Fibroblast of lung (primary cell): ENCODE data around the gene ADH1A. TPM values are rescaled to one million over a fixed set of nuclear protein-coding genes. Genes with fewer than 3 reads are reported as not detected.

ENCODE experiments used
- DNase-seq, 2 donors: peaks; one replicate each; pipeline versions ENCODE4 v3.0.0 to v3.0.0-alpha.2; 2010; ENCODE audit warnings: low read depth in 2 of 2
- H2AFZ ChIP-seq: 2 replicates; pipeline ENCODE4 v1.5.1; 2012; ENCODE audit warnings: low read length, control low read depth, inconsistent platforms
- H3K27ac ChIP-seq: 2 replicates; pipeline ENCODE4 v1.5.1; 2011; ENCODE audit warnings: low read length, control low read depth; ENCODE audit not compliant: insufficient read depth
- H3K27me3 ChIP-seq: 2 replicates; pipeline ENCODE4 v1.5.1; 2011; ENCODE audit warnings: mild to moderate bottlenecking, low read length; ENCODE audit not compliant: control insufficient read depth, insufficient read depth
- H3K36me3 ChIP-seq: 2 replicates; pipeline ENCODE4 v1.5.1; 2011; ENCODE audit warnings: low read length; ENCODE audit not compliant: control insufficient read depth, insufficient read depth
- H3K4me1 ChIP-seq: 2 replicates; pipeline ENCODE4 v1.5.1; 2011; ENCODE audit warnings: low read length; ENCODE audit not compliant: control insufficient read depth, insufficient read depth; ENCODE audit errors: extremely low read depth
- H3K4me2 ChIP-seq: 2 replicates; pipeline ENCODE4 v1.5.1; 2011; ENCODE audit warnings: low read length, control low read depth; ENCODE audit not compliant: insufficient read depth; ENCODE audit errors: extremely low read depth
- H3K4me3 ChIP-seq, 4 experiments: fragments of 200-600 bp in 1 of 4; sonication (generic) in 1 of 4; replicated peaks in 1 of 4; 2 replicates each; pipeline ENCODE4 v1.5.1; 2011 to 2016; ENCODE audit warnings: low read length in 4 of 4, low read depth in 3 of 4, mild to moderate bottlenecking in 3 of 4, control low read depth in 2 of 4, inconsistent platforms in 1 of 4, mixed read lengths in 1 of 4; ENCODE audit not compliant: insufficient read depth in 1 of 4; ENCODE audit errors: control extremely low read depth in 1 of 4
- H3K79me2 ChIP-seq: 2 replicates; pipeline ENCODE4 v1.5.1; 2012; ENCODE audit warnings: mild to moderate bottlenecking, low read length, inconsistent platforms; ENCODE audit not compliant: control insufficient read depth, insufficient read depth
- H3K9ac ChIP-seq: 2 replicates; pipeline ENCODE4 v1.5.1; 2011; ENCODE audit warnings: mild to moderate bottlenecking, low read length, control low read depth; ENCODE audit not compliant: insufficient read depth
- H3K9me3 ChIP-seq: 2 replicates; pipeline ENCODE4 v1.5.1; 2012; ENCODE audit warnings: low read depth, low read length; ENCODE audit not compliant: control insufficient read depth, insufficient read depth
- H4K20me1 ChIP-seq: 2 replicates; pipeline ENCODE4 v1.5.1; 2011; ENCODE audit warnings: low read length; ENCODE audit not compliant: control insufficient read depth, insufficient read depth; ENCODE audit errors: extremely low read depth
- EZH2 ChIP-seq: IDR thresholded peaks from 2 replicates; pipeline ENCODE4 v1.5.1; 2012; ENCODE audit warnings: low read length, control low read depth, mild to moderate bottlenecking; ENCODE audit errors: missing control alignments
- polyA plus RNA-seq, 2 donors: library from polyadenylated mRNA; depleted of rRNA in 1 of 2; stranded (reverse) in 1 of 2; unstranded in 1 of 2; fragments of >200 nt; gene quantifications; 2 replicates each; pipeline ENCODE4 v1.2.1, GENCODE V29; 2011 to 2012; ENCODE audit warnings: missing spikeins in 1 of 2
- total RNA-seq: library from RNA; depleted of rRNA; stranded (reverse); fragments of >200 nt; gene quantifications from 2 replicates; pipeline ENCODE4 v1.2.1, GENCODE V29; 2014
- TF ChIP-seq, protein P1 (sequence below), 2 donors: IDR thresholded peaks in 1 of 2; conservative IDR thresholded peaks in 1 of 2; 1 replicate in 1 of 2; 2 replicates in 1 of 2; pipeline ENCODE4 v1.5.1; 2011 to 2012; ENCODE audit warnings: low read length in 2 of 2, control low read depth in 1 of 2, inconsistent platforms in 1 of 2, low read depth in 1 of 2, mild to moderate bottlenecking in 1 of 2

Gene ADH1A
- total and polyA plus RNA-seq, 2 donors (not counting 1 experiment from before 2014, with no cell fraction given), result 0.06 to 0.17 TPM

DNA sequence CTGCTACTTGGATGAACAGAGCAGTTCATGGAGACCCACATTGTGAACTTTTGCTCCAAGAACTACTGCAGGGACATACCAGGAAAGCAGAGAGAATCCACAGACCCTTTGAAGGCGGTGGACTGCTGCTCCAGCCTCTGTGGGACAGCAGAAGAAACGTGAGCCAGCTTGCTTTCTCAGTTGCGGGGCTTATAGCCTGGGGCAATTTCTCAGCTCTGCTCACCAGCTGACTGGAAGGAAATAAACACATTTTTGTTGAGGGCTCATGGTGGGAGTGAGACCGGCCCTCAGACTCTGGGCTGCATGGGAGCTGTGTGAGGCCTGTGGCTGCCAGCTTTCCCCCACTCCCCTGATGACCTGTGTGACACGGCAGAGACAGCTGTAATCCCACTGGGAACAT is 2.6 kb upstream of the ADH1A start:
- Histone ChIP-seq H3K27me3 (no peaks in the 10 kb centered on the region), H3K4me2 (no peak overlapping the region), H2AFZ (no peak overlapping the region), H3K4me1 (no peaks in the 10 kb centered on the region), H3K36me3 (no peaks in the 10 kb centered on the region), H3K27ac (no peak overlapping the region), H3K4me3 (no peak overlapping the region), H3K9ac (no peak overlapping the region), H4K20me1 (no peaks in the 10 kb centered on the region), H3K79me2 (no peaks in the 10 kb centered on the region), H3K9me3 (no peaks in the 10 kb centered on the region)
- no peak for DNase-seq
- TF ChIP-seq EZH2, result no peak
- TF ChIP-seq, protein P1, sequence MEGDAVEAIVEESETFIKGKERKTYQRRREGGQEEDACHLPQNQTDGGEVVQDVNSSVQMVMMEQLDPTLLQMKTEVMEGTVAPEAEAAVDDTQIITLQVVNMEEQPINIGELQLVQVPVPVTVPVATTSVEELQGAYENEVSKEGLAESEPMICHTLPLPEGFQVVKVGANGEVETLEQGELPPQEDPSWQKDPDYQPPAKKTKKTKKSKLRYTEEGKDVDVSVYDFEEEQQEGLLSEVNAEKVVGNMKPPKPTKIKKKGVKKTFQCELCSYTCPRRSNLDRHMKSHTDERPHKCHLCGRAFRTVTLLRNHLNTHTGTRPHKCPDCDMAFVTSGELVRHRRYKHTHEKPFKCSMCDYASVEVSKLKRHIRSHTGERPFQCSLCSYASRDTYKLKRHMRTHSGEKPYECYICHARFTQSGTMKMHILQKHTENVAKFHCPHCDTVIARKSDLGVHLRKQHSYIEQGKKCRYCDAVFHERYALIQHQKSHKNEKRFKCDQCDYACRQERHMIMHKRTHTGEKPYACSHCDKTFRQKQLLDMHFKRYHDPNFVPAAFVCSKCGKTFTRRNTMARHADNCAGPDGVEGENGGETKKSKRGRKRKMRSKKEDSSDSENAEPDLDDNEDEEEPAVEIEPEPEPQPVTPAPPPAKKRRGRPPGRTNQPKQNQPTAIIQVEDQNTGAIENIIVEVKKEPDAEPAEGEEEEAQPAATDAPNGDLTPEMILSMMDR (conservative IDR thresholded peaks at IDR 0.05 in 1 of 2, IDR thresholded peaks at IDR 0.05 in 1 of 2; ENCODE audit: low read depth in 1 of 2, low read length in 2 of 2), result no peak

DNA sequence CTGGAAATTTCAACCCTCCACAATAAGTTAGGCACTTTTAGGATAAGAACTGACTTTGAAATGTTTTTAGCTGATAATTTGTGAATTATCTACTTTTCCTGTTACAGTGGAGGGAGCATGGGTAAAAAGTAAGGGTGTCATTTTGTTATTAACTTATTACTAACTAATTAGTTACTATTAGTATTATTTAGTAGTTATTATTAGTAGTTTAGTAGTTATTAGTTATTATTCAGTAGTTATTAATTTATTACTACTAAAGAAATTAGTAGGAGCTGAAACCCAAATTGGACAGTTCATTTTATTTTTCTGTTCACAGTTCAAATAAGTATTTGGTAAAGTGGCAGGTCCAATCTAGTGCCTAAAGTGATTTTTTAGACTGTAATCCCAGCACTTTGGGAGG is 5.4 kb downstream of the ADH1A start:
- Histone ChIP-seq H3K9me3 (no peaks in the 10 kb centered on the region), H3K27ac (no peak overlapping the region), H4K20me1 (no peaks in the 10 kb centered on the region), H3K4me1 (no peaks in the 10 kb centered on the region), H3K9ac (no peak overlapping the region), H3K79me2 (no peaks in the 10 kb centered on the region), H3K4me2 (no peak overlapping the region), H3K4me3 (no peak overlapping the region), H2AFZ (no peak overlapping the region), H3K27me3 (no peaks in the 10 kb centered on the region), H3K36me3 (no peaks in the 10 kb centered on the region)
- no peak for DNase-seq
- TF ChIP-seq, protein P1 (conservative IDR thresholded peaks at IDR 0.05 in 1 of 2, IDR thresholded peaks at IDR 0.05 in 1 of 2; ENCODE audit: low read depth in 1 of 2, low read length in 2 of 2), result no peak
- no peak for TF ChIP-seq EZH2

DNA sequence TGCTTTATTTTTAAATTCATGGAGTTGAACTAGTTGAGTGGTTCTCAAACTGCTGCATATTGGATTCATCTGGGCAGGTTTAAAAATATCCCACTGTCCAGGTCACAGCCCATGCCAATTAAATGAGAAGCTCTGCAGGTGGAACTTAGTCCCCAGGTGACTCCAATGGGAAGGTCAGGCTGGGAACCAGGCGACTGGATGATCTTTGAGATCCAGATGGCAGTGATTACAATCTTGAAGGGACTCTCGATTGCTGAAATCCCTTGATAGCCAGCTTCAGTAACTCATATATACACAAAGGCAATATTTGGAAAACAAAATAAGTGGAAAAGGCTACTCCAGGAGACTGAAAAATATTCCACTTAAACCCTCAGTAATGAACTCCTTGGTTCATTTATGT is 8.1 kb downstream of the ADH1A start:
- no peak for DNase-seq
- Histone ChIP-seq H3K36me3 (no peaks in the 10 kb centered on the region), H3K9ac (no peak overlapping the region), H2AFZ (no peak overlapping the region), H3K27me3 (no peaks in the 10 kb centered on the region), H3K4me1 (no peaks in the 10 kb centered on the region), H3K9me3 (no peaks in the 10 kb centered on the region), H3K4me2 (no peak overlapping the region), H3K4me3 (no peak overlapping the region), H3K79me2 (no peaks in the 10 kb centered on the region), H4K20me1 (no peaks in the 10 kb centered on the region), H3K27ac (no peak overlapping the region)
- TF ChIP-seq, protein P1 (conservative IDR thresholded peaks at IDR 0.05 in 1 of 2, IDR thresholded peaks at IDR 0.05 in 1 of 2; ENCODE audit: low read depth in 1 of 2, low read length in 2 of 2), result no peak
- no peak for TF ChIP-seq EZH2
